Endothelial cell of umbilical vein (primary cell): ENCODE results near the gene MEN1. TPM values are rescaled to one million over a fixed set of nuclear protein-coding genes. Genes with fewer than 3 reads are reported as not detected.

Experiments
- BruUV-seq: library from RNA; stranded (reverse); fragments of 400-500 nt; replicated peaks from 2 replicates; lab custom pipeline; 2021; lab: Mats Ljungman, UMichigan
- CTCF ChIA-PET: fragments of 300-600, 350-600 bp; sonication (Branson Sonifier 250); formaldehyde crosslinking; loops from one replicate; lab custom pipeline; 2021; ENCODE audit warnings: antibody characterized with exemption, inconsistent platforms; lab: Charles Lee
- POLR2A ChIA-PET: fragments of 300-600, 350-600 bp; sonication (Branson Sonifier 250); formaldehyde crosslinking; loops from one replicate; lab custom pipeline; 2021; ENCODE audit warnings: antibody characterized with exemption, inconsistent platforms; lab: Charles Lee
- DNase-seq: peaks from one replicate; pipeline ENCODE4 v3.0.0-alpha.2; 2011; ENCODE audit warnings: low read depth, low spot score
- FAIRE-seq: peaks from 2 replicates; lab custom pipeline; 2011; peaks lifted over from hg19 to GRCh38; lab: Jason Lieb, UNC
- H2AFZ ChIP-seq: 2 replicates; pipeline ENCODE4 v1.6.0; 2012; ENCODE audit warnings: low read depth, low read length, control low read depth, inconsistent platforms
- H3K27ac ChIP-seq: 2 replicates; pipeline ENCODE4 v1.5.1; 2011; ENCODE audit warnings: low read depth, mild to moderate bottlenecking, control low read depth, low read length, moderate library complexity; ENCODE audit not compliant: insufficient read depth
- H3K27me3 ChIP-seq, 2 experiments: 2 replicates each; pipeline versions ENCODE4 v1.6.0 to v1.6.1; 2011; ENCODE audit warnings: low read length in 2 of 2, mixed read lengths in 1 of 2; ENCODE audit not compliant: control insufficient read depth in 2 of 2, insufficient read depth in 2 of 2
- H3K36me3 ChIP-seq, 2 experiments: 2 replicates in 1 of 2; 3 replicates in 1 of 2; pipeline ENCODE4 v1.5.1; 2011; ENCODE audit warnings: low read length in 2 of 2, mild to moderate bottlenecking in 1 of 2, moderate library complexity in 1 of 2; ENCODE audit not compliant: control insufficient read depth in 2 of 2, insufficient read depth in 2 of 2; ENCODE audit errors: extremely low read depth in 1 of 2
- H3K4me1 ChIP-seq: 3 replicates; pipeline ENCODE4 v1.5.1; 2011; ENCODE audit warnings: mild to moderate bottlenecking, low read length; ENCODE audit not compliant: control insufficient read depth, insufficient read depth; ENCODE audit errors: extremely low read depth
- H3K4me2 ChIP-seq: 2 replicates; pipeline ENCODE4 v1.6.1; 2011; ENCODE audit warnings: low read length, control low read depth, mixed read lengths; ENCODE audit not compliant: insufficient read depth
- H3K4me3 ChIP-seq, 3 experiments: fragments of 200-600 bp in 1 of 3; sonication (generic), shearing (Covaris generic) in 1 of 3; replicated peaks in 1 of 3; 2 replicates each; pipeline ENCODE4 v1.5.1; 2011 to 2016; ENCODE audit warnings: control low read depth in 3 of 3, low read length in 3 of 3, mild to moderate bottlenecking in 2 of 3, inconsistent platforms in 1 of 3, low read depth in 1 of 3, moderate library complexity in 1 of 3; ENCODE audit not compliant: insufficient read depth in 1 of 3
- H3K79me2 ChIP-seq: 2 replicates; pipeline ENCODE4 v1.6.0; 2012; ENCODE audit warnings: low read length, inconsistent platforms; ENCODE audit not compliant: control insufficient read depth, insufficient read depth
- H3K9ac ChIP-seq: replicated peaks from 2 replicates; pipeline ENCODE3; 2011; ENCODE audit warnings: low read length, control low read depth; ENCODE audit not compliant: insufficient read depth; ENCODE audit errors: extremely low read depth
- H3K9me1 ChIP-seq: replicated peaks from 3 replicates; pipeline ENCODE4 v1.6.0; 2011; ENCODE audit warnings: mild to moderate bottlenecking, low read length; ENCODE audit not compliant: control insufficient read depth, insufficient read depth; ENCODE audit errors: extremely low read depth
- H3K9me3 ChIP-seq: replicated peaks from 2 replicates; pipeline ENCODE4 v1.5.1; 2012; ENCODE audit warnings: low read length, inconsistent platforms; ENCODE audit not compliant: control insufficient read depth, insufficient read depth
- H4K20me1 ChIP-seq: replicated peaks from 2 replicates; pipeline ENCODE3; 2011; ENCODE audit warnings: mild to moderate bottlenecking, low read length; ENCODE audit not compliant: control insufficient read depth, insufficient read depth; ENCODE audit errors: extremely low read depth
- CTCF ChIP-seq, 2 donors: IDR thresholded peaks; 1 replicate in 1 of 2; 2 replicates in 1 of 2; pipeline ENCODE4 v1.5.1; 2011; ENCODE audit warnings: low read length in 2 of 2, mild to moderate bottlenecking in 2 of 2, moderate library complexity in 2 of 2, control low read depth in 1 of 2, inconsistent platforms in 1 of 2, low read depth in 1 of 2; ENCODE audit not compliant: insufficient read depth in 1 of 2; ENCODE audit errors: extremely low read depth in 1 of 2
- EZH2 ChIP-seq: IDR thresholded peaks from 2 replicates; pipeline ENCODE4 v1.6.1; 2012; ENCODE audit warnings: borderline replicate concordance, low read depth, mild to moderate bottlenecking, moderate library complexity, low read length, inconsistent platforms; ENCODE audit not compliant: severe bottlenecking
- FOS ChIP-seq: IDR thresholded peaks from 2 replicates; pipeline ENCODE4 v1.6.1; 2011; ENCODE audit warnings: mild to moderate bottlenecking, low read length, moderate library complexity, borderline replicate concordance; ENCODE audit not compliant: insufficient read depth
- GATA2 ChIP-seq: IDR thresholded peaks from 2 replicates; pipeline ENCODE4 v1.7.0; 2011; ENCODE audit warnings: low read depth, mild to moderate bottlenecking, moderate library complexity, mixed read lengths, low read length; ENCODE audit not compliant: insufficient read length, insufficient read depth
- JUN ChIP-seq: IDR thresholded peaks from 2 replicates; pipeline ENCODE4 v1.6.1; 2011; ENCODE audit warnings: borderline replicate concordance, low read depth; ENCODE audit not compliant: insufficient read length, insufficient read depth
- MAX ChIP-seq: IDR thresholded peaks from 2 replicates; pipeline ENCODE4 v1.6.1; 2011; ENCODE audit not compliant: insufficient read depth, insufficient read length
- MYC ChIP-seq: IDR thresholded peaks from one replicate; pipeline ENCODE4 v1.6.1; 2011; ENCODE audit warnings: mild to moderate bottlenecking, low read depth, low read length
- POLR2A ChIP-seq: IDR thresholded peaks from 2 replicates; pipeline ENCODE4 v1.6.1; 2012; ENCODE audit warnings: low read depth, mild to moderate bottlenecking, control low read depth, low read length
- POLR2AphosphoS5 ChIP-seq: IDR thresholded peaks from 2 replicates; pipeline ENCODE4 v1.6.1; 2012; ENCODE audit warnings: low read depth, mild to moderate bottlenecking, control low read depth, low read length, moderate library complexity; ENCODE audit not compliant: insufficient read depth
- dilution Hi-C: fragments of 300-500 bp; cut with MboI; formaldehyde crosslinking; loops from one replicate; pipeline ENCODE4 v1.15.0; 2019; ENCODE audit warnings: low sequenced_read_pairs; ENCODE audit not compliant: extremely low pct_ligation_motif_present
- intact Hi-C: fragments of 100-400 bp; cut with micrococcal nuclease; formaldehyde crosslinking; loops from one replicate; pipeline ENCODE4 v1.10.0; 2022
- polyA plus RNA-seq, 4 experiments: library from polyadenylated mRNA; depleted of rRNA in 3 of 4; stranded (reverse) in 3 of 4; unstranded in 1 of 4; fragments of >200 nt; gene quantifications; 2 replicates each; pipeline versions ENCODE4 v1.2.1 to v1.2.3, GENCODE V29; 2011 to 2012; ENCODE audit warnings: missing spikeins in 1 of 4
- total RNA-seq: library from RNA; stranded (reverse); gene quantifications from 2 replicates; pipeline ENCODE4 v1.2.3, GENCODE V29; 2021

Gene MEN1
- total and polyA plus RNA-seq, 2 donors (not counting 3 experiments of a cell fraction or from before 2014, with no cell fraction given): 41.1 to 43.1 TPM

DNA sequence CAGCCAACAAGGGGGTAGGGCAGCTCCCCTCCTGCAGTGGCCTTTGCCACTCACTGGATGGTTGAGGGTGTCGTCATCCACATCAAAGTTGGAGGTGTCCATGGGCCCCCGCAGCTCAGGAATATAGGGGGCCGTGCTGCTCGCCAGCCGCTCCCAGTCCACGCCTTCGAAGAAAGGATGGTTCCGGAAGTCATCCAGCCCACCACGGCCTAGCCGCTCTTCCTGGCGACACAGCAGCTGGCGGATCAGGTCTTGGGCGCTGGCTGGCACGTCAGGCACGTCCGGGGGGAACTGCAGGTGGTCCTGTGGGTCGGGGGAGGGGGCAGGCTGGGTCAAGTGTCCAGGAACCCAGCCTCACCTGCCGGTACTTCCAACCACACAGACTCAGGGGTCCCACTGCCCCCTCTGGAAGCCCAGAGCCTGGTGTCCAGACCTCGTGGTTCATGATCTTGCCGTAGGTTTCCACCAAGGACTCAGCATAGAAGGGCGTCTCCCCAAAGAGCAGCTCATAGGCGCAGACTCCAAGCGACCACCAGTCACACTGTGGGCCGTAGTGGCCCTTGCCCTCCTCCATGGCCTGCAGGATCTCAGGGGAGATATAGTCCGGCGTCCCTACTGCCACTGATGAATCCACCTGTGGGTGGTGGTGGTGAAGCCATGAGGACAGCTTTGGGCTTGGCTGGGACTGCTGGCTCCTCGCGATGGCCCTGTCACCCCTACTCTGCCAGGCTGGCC lies 28.4 kb upstream of the MEN1 start:
- CTCF ChIA-PET: interaction anchor here (1.1 to 2.2 kb wide), 3 partner anchors 9 to 52 kb away, joined by 3 to 6 read pairs (median 5); no protein-coding TSS in a partner anchor
- Histone ChIP-seq H3K36me3 (no peaks in the 10 kb centered on the region), H3K27me3 (no peaks in the 10 kb centered on the region), H3K4me2 (no peak overlapping the region), H2AFZ (no peak overlapping the region), H4K20me1 (no peaks in the 10 kb centered on the region), H3K4me1 (no peaks in the 10 kb centered on the region), H3K4me3 (no peak overlapping the region), H3K27ac (no peak overlapping the region), H3K9ac (no peak overlapping the region), H3K9me1 (no peaks in the 10 kb centered on the region), H3K9me3 (no peaks in the 10 kb centered on the region), H3K79me2 (no peaks in the 10 kb centered on the region)
- FAIRE-seq (no peak), DNase-seq (no peak)
- POLR2A ChIA-PET: no interaction called here
- TF ChIP-seq CTCF (IDR thresholded peaks at IDR 0.05; ENCODE audit: extremely low read depth in 1 of 2, insufficient read depth in 1 of 2, low read depth in 1 of 2, low read length in 2 of 2): no peak
- no peak for TF ChIP-seq JUN
- TF ChIP-seq GATA2: no peak
- TF ChIP-seq POLR2AphosphoS5: no peak
- TF ChIP-seq MYC: no peak
- TF ChIP-seq POLR2A: no peak
- no peak for TF ChIP-seq EZH2
- no peak for TF ChIP-seq MAX
- TF ChIP-seq FOS: no peak
- dilution Hi-C loops (no loop called here), intact Hi-C loops (no loop called here)
- no TSS peak for BruUV-seq
